ENCODE data around the gene DPP6. TPM values are rescaled to one million over a fixed set of nuclear protein-coding genes. Genes with fewer than 3 reads are reported as not detected.

Gene DPP6
- total RNA-seq, 1 donor from 2014 or later, result not detected

DNA sequence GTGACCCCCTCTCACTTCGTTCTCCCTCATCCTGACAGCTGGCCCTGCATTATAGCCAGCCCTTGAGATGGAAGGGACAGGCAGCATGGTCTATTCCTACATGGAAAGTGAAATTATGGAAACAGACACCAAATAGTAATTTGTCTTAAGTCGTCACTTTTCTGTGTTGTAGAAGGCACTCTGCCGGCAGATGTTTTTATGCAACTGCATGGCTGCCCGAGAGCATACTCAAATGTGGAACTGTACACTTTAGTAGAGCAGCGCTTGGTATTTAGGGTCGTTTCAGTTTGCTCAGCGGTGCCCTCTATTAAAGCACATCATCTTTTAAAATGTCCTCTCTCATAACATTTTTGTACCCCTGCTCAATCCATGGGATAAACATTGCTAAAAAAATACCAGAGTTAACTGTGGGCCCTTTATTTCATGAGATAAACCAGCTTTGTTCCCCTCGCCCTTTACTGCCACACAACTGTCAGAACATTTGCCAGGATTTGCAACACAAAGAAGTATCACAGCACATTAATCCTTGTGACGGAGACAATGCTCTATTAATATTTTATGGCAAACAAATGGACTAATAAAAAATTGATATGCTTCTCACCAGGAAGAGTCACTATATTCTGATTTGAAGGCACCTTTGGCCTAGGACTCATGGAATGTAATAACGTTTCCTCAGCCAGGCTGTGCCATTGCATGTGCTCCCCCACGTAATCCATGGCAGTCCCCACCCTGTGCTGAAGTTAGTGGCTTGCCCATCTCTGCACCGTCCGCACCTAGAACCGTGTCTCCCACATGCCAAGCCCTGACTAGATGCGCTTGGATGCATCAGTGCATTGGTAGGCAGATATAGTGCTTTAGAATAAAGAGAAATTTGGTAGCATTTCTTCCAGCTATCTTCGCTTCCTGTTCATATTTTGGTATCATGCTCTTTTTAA lies 729.4 kb downstream of the DPP6 start:
- no peak for DNase-seq (ENCODE audit: extremely low read depth, low read depth, low spot score)

DNA sequence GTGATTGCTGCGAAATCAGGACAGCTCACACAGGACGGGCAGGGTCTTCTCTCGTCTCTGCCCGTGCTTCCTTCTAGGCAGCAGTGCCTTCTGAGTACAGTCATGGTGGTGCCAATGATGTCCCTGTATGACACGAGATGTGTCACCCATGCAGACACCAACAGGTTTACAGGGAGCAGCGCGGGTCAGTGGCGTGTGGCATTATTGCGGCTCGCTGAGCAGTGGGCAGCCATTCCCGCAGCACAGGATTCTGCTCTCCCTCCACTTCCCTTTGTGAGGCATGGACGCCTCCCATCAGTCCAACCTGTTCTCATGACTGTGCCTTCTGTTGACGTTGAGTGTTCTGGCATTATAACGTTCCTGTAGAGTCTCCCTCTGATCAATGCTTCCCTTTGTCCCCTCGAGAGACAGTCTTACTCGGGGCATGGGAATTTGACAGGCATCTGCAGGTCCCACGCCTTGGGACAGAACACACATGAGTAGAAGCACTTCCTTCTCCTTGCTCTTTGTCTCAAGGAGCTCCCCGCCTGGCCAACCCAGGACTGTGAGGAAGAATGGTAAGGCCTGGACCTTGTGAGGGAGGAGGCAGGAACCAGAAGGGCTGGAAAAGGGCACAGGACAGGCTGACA lies 731.2 kb downstream of the DPP6 start:
- no peak for DNase-seq (ENCODE audit: extremely low read depth, low read depth, low spot score)

DNA sequence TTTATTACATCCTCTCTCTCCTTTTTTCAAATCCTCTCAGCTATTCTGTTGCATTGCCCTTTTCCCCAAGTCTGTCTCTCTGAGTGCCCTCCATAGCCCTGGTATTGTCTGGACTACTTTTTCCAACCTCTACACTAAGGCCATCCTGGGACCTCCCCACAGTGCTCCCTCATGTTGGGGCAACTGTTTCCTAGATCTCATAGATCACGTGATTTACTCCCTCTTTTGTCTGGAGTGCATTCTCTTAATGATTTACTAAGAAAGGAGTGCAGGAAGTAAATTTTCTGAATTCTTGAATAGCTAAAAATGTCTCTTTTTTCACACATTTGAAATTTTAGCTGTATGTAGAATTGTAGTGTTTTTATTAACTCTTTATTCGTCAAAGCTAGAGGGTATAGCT lies 733.7 kb downstream of the DPP6 start:
- no peak for DNase-seq (ENCODE audit: extremely low read depth, low read depth, low spot score)

DNA sequence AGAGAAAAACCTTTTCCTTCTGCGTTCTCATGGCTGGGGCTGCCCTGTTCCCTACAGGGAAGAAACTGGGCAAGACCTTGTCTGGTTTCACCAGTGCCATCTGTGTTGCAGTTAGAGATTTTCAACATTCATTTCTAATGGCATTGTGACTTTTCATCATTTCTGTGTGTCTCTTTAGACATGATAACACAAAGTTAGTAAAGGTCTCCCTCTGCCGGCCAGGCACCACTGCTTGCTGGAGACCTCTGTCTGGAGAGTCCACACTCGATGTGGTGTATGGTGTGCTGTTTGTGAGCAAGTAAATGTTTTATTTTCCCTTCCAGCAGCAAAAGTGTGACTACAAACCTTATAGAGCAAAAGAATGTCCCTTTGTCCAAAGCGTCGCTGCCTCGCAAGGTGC lies 737.2 kb downstream of the DPP6 start:
- no peak for DNase-seq (ENCODE audit: extremely low read depth, low read depth, low spot score)

DNA sequence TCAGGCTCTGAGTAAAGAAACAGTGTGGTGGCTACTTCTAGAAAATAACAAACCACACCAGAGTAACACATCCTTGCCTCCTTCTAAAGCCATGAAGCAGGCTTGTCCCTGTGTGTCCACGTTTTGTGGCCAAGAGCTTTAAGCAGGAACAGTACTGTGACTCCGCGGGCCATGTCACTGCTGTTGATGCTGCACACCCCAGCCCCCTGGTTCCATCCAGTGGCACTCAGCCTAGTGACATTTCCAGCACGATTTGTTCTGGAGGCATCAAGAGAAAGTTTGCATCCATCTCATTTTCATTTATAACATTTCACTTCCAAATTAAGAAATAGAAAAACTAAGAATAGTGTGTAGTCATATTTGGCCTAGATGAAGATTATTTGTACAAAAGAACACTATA lies 739.4 kb downstream of the DPP6 start:
- DNase-seq (ENCODE audit: extremely low read depth, low read depth, low spot score), result no peak

DNA sequence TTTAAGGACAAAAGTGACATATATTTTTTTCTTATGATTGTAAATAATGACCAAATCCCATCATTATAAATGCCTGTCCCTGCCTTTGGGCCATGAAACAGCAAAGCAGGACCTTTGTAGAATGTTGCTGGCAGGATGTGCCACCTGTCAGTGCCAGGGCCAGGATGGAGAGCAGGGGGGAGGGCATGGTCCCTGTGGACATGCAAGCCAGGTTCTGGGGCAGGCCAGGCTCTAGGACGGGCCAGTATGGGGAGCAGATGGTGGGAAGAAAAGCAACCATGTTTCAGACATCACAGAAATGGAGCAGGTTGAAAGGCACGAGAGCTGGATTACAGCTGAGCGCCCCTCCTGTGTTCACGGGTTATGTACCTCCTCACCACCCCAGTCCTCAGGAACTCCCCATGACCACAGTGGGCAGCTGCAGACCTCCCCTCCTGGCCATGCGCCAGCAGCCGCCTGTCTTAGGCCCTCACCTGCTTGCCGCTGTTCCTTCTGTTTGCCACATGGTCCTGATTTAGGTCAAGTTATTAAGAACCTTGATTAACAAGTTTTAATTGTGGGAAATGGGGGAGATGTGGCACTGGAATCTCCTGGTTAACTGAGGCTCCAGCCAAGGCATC lies 740.3 kb downstream of the DPP6 start:
- no peak for DNase-seq (ENCODE audit: extremely low read depth, low read depth, low spot score)

DNA sequence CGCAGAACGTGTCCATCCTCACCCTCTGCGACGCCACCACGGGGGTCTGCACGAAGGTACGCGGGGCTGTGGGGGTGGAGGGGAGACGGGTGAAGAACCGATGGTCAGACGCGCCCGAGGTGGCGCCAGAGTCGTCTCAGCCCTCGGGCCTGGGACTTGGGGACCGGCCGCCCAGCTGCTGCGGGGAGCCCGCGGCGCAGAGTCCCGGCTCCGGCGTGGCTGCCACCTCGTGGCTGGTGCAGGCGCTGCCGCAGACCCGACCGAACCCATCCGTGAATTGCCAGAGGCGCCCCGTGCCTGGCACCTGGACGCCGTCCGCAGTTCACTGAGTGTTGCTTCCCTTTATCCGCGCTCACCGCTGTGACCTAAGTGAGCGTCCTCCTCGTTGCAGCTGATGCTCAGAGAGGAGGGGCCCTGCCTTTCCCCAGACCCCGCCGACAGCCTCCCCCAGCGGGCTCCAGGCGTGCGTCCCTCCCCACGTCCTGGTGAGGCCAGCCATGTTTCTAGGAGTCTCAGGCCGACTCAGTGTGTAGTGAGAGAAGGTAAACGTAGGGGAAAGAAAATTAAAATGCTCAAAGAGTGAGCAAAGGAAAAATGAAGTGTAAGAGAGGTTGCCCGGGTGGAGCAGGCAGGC lies 742.1 kb downstream of the DPP6 start:
- no peak for DNase-seq (ENCODE audit: extremely low read depth, low read depth, low spot score)

DNA sequence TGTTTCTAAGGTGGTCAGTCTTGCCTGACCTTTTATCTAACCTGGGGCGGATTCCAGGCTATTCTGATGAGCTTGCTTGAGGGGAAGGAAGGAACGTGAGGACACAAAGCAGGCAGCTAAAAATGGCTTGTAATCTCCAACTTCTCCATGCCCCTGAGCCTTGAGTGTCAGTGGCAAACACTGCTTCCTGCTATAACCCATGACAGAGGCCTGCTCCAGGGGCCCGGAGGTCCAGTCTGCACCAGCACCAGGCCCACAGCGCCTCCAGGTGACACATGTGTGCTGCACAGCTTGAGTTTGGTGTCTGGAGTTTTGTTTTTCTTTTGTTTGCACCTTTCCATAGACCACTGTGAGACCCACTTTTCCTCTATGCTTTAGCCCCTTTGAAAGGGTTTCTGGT lies 742.8 kb downstream of the DPP6 start:
- DNase-seq (ENCODE audit: extremely low read depth, low read depth, low spot score), result no peak

DNA sequence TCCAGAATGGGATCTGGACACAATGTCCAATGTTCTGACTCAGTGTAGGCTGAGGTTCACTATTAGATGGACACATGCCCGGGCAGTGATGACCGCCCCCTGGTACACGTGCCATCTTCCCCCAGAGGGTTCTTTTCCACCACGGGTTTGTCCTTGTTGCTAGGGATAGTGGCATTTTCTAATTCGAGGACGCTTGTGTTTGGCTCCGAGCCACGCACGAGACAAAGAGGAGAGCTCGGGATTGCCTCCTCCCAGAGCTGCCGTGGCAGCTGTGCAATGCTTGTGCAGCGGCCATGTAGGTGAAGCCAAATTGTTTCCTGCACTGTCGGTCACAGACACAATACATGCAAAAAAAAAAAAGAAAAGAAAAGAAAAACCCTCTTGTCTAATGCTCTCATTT lies 743.2 kb downstream of the DPP6 start:
- DNase-seq (ENCODE audit: extremely low read depth, low read depth, low spot score), result no peak

DNA sequence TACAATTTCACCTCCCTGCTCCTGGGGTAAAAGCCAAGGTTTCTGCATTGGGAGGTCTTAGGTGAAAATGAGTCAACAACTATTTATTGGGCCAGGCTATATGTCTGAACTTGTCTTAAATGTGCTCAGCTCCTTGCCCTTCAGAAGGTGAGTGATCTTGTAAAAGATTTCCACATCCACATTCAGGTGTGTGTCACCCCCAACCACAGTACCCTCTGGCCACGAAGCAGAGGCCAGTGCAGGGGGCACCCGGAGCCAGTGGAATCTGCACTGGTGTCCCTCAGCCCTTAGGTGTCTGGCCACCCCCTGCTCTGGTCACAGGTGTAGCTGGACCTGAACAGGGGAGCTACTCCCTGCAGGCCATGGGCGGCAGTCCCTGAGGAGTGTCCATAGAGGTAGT lies 752.3 kb downstream of the DPP6 start:
- DNase-seq (ENCODE audit: extremely low read depth, low read depth, low spot score), result no peak

DNA sequence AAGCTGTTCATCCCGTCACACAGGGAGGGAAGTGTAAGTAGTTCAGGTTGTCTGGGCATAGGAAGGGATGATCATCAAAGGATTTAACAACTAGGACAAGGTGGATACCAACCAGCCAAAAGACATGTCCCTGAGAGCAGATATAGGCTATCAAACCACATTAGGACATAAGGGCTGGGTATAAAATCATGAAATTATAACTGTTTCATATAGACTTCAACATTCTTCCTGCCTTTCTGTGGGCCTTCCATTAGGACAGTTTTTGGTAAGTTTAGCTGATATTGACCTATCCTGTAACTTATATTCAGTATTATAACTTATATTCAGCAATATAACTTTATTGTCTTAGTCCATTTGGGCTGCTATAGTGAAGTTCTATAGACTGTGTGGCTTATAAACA lies 759.8 kb downstream of the DPP6 start:
- no peak for DNase-seq (ENCODE audit: extremely low read depth, low read depth, low spot score)

DNA sequence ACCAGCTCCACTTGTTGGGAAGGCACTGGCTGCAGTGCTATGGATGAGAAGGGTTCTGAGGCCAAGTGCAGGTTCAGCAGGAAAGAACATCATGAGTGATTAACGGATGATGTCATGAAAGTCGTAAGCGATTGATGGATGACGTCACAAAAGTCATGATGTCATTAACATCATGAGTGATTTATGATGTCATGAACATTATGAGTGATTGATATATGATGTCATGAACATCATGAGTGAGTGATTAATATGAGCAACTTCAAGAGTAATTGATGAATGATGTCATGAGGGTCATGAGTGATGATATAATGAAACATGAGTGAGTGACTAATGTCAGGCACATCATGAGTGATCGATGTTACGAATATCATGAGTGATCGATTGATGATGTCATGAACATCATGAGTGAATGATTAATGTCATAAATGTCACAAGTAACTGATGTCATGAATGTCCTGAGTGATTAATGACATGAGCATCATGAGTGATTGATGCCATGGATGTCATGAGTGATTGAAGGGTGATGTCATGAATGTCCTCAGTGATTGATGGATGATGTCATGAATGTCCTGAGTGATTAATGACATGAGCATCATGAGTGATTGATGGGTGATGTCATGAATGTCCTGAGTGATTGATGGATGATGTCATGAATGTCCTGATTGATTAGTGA lies 765.2 kb downstream of the DPP6 start:
- DNase-seq (ENCODE audit: extremely low read depth, low read depth, low spot score), result no peak

DNA sequence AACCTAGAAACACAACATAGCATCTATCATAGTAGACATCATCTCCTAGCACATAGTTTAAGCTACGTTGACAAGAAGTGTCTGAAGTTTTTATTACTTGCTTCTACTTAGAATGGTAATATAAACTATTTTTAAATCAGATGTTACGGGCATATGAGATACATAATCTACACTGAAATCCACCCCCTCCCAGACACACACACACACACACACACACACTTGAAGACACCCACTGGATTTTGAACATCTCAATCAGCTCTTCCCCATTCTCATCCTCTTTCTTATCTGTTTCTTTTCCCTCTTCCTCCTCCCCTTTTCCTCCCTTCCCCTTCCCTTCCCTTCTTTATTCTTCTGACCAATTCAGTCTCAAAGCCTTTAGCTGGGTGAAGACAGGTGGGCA lies 774.8 kb downstream of the DPP6 start:
- no peak for DNase-seq (ENCODE audit: extremely low read depth, low read depth, low spot score)

DNA sequence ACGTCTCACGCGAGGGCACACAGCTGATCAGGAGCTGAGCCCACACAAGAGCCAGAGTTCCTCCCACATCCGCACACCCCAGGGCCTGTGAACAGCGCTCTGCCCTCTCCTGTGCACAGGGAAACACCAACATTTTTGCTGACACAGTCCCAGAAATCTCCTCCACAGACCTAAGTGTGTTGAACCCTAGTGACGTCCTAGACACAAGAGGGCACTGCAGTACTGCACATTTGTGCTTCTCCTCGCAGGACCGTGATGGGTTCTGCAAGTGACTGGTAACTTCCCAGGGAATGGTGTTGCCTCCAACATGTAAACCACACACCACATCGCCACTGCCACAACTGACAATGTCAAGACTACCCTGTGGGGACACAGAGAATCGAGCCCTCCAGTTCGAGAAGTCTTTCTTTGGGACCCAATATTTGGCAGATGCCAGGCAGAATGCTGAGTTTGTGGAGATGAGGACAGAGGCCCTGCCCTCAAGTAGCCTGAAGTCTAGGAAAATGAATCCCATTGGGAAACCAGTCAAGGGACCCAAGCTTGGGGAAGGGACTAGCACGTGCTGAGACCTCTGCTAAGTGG lies 780.5 kb downstream of the DPP6 start:
- DNase-seq (ENCODE audit: extremely low read depth, low read depth, low spot score), result no peak

DNA sequence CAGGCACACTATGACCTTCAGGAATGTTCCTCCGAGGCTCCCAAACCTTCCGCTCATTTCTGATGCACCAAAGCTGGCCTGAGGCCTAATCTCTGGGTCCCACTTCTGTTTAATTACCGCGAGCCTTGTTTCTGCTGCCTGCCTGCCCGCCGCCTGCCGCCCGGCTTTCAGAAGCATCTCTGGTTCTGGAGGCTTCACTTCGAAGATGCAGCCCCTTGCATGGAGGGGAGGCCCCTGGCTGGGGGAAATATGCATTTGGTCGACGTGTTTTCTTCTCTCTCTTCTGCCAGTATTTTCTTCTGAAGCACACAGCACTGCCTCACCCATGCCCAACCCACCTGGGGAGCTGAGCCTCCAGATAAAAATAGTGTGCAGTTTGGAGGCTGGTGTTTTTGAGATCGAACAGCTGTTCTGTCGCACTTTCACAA lies 783.8 kb downstream of the DPP6 start:
- DNase-seq (ENCODE audit: extremely low read depth, low read depth, low spot score), result no peak

DNA sequence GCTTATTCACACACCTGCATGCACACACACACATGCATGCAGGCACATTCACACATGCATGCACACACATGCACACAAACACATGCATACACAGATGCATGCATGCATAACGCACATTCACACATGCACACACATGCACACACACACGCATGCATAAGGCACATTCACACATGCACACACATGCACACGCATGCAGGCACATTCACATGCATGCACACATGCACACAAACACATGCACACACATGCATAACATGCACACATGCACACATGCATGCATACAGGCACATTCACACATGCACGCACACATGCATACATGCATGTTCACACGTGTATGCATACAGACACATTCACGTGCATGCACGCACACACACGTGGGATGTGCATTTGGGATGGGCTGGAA lies 784.9 kb downstream of the DPP6 start:
- no peak for DNase-seq (ENCODE audit: extremely low read depth, low read depth, low spot score)

DNA sequence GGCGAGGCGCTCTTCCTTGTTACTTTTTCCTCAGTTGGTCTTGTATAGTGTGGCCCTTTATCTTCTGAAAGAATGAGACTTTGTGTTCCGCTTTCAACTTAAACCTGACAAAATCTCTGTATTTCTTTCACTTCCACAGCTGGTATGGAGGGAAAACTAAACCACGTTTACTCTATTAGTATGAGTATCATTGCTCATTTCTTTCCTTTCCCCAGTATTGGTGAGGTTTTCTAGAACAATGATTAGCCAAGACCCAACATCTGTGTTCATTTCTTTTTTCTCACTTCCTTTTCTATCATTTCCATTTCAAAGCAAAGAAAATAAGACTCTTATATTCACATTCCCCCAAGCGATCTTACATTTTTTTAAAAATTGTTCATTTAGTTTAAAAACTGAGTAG lies 785.4 kb downstream of the DPP6 start:
- DNase-seq (ENCODE audit: extremely low read depth, low read depth, low spot score), result no peak

DNA sequence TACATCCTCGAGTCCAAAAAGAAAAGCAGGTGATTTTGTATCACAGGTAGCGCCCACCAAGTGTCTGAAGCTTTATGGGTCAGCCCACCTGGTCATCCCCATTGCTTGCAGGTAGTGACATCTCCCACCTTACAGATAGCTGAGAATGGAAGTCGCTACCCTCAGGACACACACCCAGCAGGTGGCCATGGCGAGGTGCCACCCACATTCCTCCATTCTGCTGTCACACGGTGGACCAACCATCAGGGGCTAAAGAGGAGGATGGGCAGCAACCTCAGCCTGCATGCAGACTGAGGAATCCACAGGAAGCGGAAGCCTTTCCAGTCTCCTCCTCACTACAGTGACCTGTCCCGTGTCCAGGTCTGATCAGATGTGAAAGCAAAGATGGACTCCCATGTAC lies 787.9 kb downstream of the DPP6 start:
- DNase-seq (ENCODE audit: extremely low read depth, low read depth, low spot score), result no peak

DNA sequence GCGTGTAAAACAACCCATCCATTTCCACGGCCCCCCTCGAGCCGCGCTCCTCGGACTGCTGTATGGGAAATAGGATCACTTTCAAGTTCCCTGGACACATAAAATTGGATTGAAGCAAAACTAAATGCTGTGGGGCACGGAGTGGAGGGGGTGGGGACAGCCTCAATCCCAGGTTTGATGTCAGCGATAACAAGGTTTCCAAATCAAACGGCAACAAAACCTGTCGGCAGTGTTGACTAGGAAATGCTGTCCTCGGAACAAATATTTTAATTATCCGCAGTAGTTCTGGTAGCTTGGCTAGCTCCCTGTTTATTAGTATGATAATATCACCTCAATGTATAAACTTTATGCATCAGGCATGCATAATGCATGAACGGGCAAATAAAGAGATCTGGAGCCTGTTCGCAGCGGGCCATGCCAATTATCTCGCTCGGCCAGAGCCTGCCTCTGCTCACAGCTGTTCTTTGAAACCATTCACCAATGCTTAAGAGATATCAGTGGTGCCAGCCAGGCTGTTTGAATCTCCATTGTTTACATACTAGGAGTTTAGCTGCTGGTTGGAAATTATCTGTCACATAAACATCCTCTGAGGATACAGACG lies 789.6 kb downstream of the DPP6 start:
- no peak for DNase-seq (ENCODE audit: extremely low read depth, low read depth, low spot score)

DNA sequence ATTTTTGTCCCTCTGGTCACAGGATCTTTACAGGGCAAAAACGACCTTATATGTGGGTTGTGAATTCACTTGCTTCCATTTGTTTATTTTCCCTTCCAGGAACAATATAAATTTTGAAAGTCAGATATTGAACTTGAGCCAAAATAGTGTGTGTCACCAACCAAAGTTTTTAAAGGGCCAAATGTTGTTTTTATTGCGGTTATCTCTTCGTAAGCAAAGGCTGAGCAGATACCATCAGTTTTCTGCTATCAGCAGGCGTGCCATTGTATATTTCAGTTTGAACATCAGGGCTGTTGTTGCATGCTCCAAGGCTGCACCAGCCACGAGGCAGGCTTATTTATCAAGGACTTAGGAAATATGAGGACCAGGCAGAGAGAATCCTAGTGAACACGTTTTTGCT lies 790.4 kb downstream of the DPP6 start:
- no peak for DNase-seq (ENCODE audit: extremely low read depth, low read depth, low spot score)
